GM18519 (cell line): Measurements from ENCODE around the gene HSPA1B.
"Not testable (repeated sequence)": the region's sequence is repeated elsewhere in the genome, so short reads cannot be mapped to it uniquely, and the experiment has no call there.

Experiments
- ATAC-seq: cut with Tn5 transposase; IDR thresholded peaks from one replicate; pipeline ENCODE4 v1.9.1; 2021; ENCODE audit warnings: mild to moderate bottlenecking, moderate library complexity; ENCODE audit not compliant: unreplicated experiment, low FRiP score

HSPA1B gene

GRCh38 chr6:31851485-31851832 lies 23.9 kb downstream of the HSPA1B start:
- ATAC-seq = no peak

GRCh38 chr6:31851980-31852718 lies 24.6 kb downstream of the HSPA1B start:
- not testable (repeated sequence) for ATAC-seq

- ATAC-seq = not testable (repeated sequence)
These were observed 30.2 kb downstream of the HSPA1B start for GRCh38 chr6:31857774-31858173.

- ATAC-seq = no peak
These were observed 31.2 kb downstream of the HSPA1B start for GRCh38 chr6:31858707-31859106.

- ATAC-seq = no peak
These were observed 32.4 kb downstream of the HSPA1B start for GRCh38 chr6:31859923-31860322.

- ATAC-seq = no peak
These were observed 32.8 kb downstream of the HSPA1B start for GRCh38 chr6:31860349-31860748.

- no peak for ATAC-seq
These were observed 33.6 kb downstream of the HSPA1B start for GRCh38 chr6:31861150-31861549.

GRCh38 chr6:31861919-31862343 lies 34.4 kb downstream of the HSPA1B start:
- no peak for ATAC-seq

- peak; percentile 83 for ATAC-seq
These were observed 35.1 kb downstream of the HSPA1B start, which contains the start of gene NEU1 for GRCh38 chr6:31862344-31863235. NEU1 (minus strand) TSS chr6:31862821; CDS start chr6:31862776, 45 bp downstream.

- ATAC-seq = not testable (repeated sequence)
These were observed 36.6 kb downstream of the HSPA1B start for GRCh38 chr6:31864123-31864562.

GRCh38 chr6:31864818-31865204 lies 37.3 kb downstream of the HSPA1B start:
- ATAC-seq = no peak

GRCh38 chr6:31865205-31866118 lies 37.9 kb downstream of the HSPA1B start:
- no peak for ATAC-seq

GRCh38 chr6:31868658-31868971 lies 41.1 kb downstream of the HSPA1B start:
- not testable (repeated sequence) for ATAC-seq

GRCh38 chr6:31869343-31869742 lies 41.8 kb downstream of the HSPA1B start:
- no peak for ATAC-seq

GRCh38 chr6:31870385-31870921 lies 42.9 kb downstream of the HSPA1B start:
- no peak for ATAC-seq

GRCh38 chr6:31871046-31871659 lies 43.6 kb downstream of the HSPA1B start:
- ATAC-seq = no peak

GRCh38 chr6:31874084-31874670 lies 46.6 kb downstream of the HSPA1B start:
- no peak for ATAC-seq

GRCh38 chr6:31874836-31875572 lies 47.5 kb downstream of the HSPA1B start:
- no peak for ATAC-seq

GRCh38 chr6:31875877-31876276 lies 48.3 kb downstream of the HSPA1B start:
- ATAC-seq = no peak
